ENCODE data around the gene RPL12. TPM values are rescaled to one million over a fixed set of nuclear protein-coding genes. Genes with fewer than 3 reads are reported as not detected.

The RPL12 gene
- polyA plus RNA-seq, 1 donor: 3,060 TPM

GRCh38 chr9:127423934-127424675 is 27.1 kb downstream of the RPL12 start, which contains the start of gene ZNF79:
Gene ZNF79 (plus strand): TSS chr9:127424382. CDS start chr9:127424788, 406 bp downstream.
- Histone ChIP-seq H3K9me3 (ENCODE audit: control insufficient read depth, low read depth, low read length) (no peaks in the 10 kb centered on the region), H3K27me3 (ENCODE audit: control insufficient read depth, insufficient read depth, low read length) (no peaks in the 10 kb centered on the region), H3K27ac (ENCODE audit: low read length) (peak within 1 kb of the TSS; percentile 88), H3K36me3 (ENCODE audit: control insufficient read depth, insufficient read depth, low read length) (peaks cover 9% of the 10 kb centered on the region), H3K4me3 (ENCODE audit: low read length) (peak within 1 kb of the TSS; percentile 88), H3K4me1 (ENCODE audit: control insufficient read depth, insufficient read depth, low read length) (peaks cover 21% of the 10 kb centered on the region)
- no CpG with 5 or more reads among the region's 54 CpGs for WGBS (ENCODE audit: insufficient coverage, low lambda C conversion rate)
- DNase-seq: peak; percentile 95 to 96

- H3K36me3 ChIP-seq (ENCODE audit: control insufficient read depth, insufficient read depth, low read length): peaks cover 9% of the 10 kb centered on the region
- peak overlapping the region; percentile 88 for H3K4me3 ChIP-seq (ENCODE audit: low read length)
- H3K4me1 ChIP-seq (ENCODE audit: control insufficient read depth, insufficient read depth, low read length): peaks cover 27% of the 10 kb centered on the region
- DNase-seq: no peak
- no peaks in the 10 kb centered on the region for H3K9me3 ChIP-seq (ENCODE audit: control insufficient read depth, low read depth, low read length)
- WGBS (ENCODE audit: insufficient coverage, low lambda C conversion rate): 0% methylated on average over 1 of the region's 9 CpGs
- H3K27ac ChIP-seq (ENCODE audit: low read length): peak overlapping the region; percentile 88
- no peaks in the 10 kb centered on the region for H3K27me3 ChIP-seq (ENCODE audit: control insufficient read depth, insufficient read depth, low read length)
Measured at GRCh38 chr9:127423476-127423933, 27.7 kb downstream of the RPL12 start.

GRCh38 chr9:127422787-127423186 is 28.4 kb downstream of the RPL12 start:
- DNase-seq: no peak
- Histone ChIP-seq H3K36me3 (ENCODE audit: control insufficient read depth, insufficient read depth, low read length) (peaks cover 7% of the 10 kb centered on the region), H3K27me3 (ENCODE audit: control insufficient read depth, insufficient read depth, low read length) (no peaks in the 10 kb centered on the region), H3K27ac (ENCODE audit: low read length) (peak overlapping the region; percentile 88), H3K4me3 (ENCODE audit: low read length) (peak overlapping the region; percentile 88), H3K4me1 (ENCODE audit: control insufficient read depth, insufficient read depth, low read length) (peaks cover 31% of the 10 kb centered on the region), H3K9me3 (ENCODE audit: control insufficient read depth, low read depth, low read length) (no peaks in the 10 kb centered on the region)
- WGBS (ENCODE audit: insufficient coverage, low lambda C conversion rate): 60% methylated on average over 1 of the region's 6 CpGs

- Histone ChIP-seq H3K36me3 (ENCODE audit: control insufficient read depth, insufficient read depth, low read length) (peaks cover 9% of the 10 kb centered on the region), H3K4me1 (ENCODE audit: control insufficient read depth, insufficient read depth, low read length) (peaks cover 35% of the 10 kb centered on the region), H3K27me3 (ENCODE audit: control insufficient read depth, insufficient read depth, low read length) (no peaks in the 10 kb centered on the region), H3K4me3 (ENCODE audit: low read length) (peak overlapping the region; percentile 88), H3K27ac (ENCODE audit: low read length) (peak overlapping the region; percentile 88), H3K9me3 (ENCODE audit: control insufficient read depth, low read depth, low read length) (no peaks in the 10 kb centered on the region)
- peak; percentile 30 to 31 for DNase-seq
- no CpG with 5 or more reads among the region's 10 CpGs for WGBS (ENCODE audit: insufficient coverage, low lambda C conversion rate)
Measured at GRCh38 chr9:127422133-127422782, 28.9 kb downstream of the RPL12 start.

GRCh38 chr9:127421057-127421456 is 30.1 kb downstream of the RPL12 start:
- H3K27me3 ChIP-seq (ENCODE audit: control insufficient read depth, insufficient read depth, low read length): no peaks in the 10 kb centered on the region
- no peak overlapping the region for H3K4me3 ChIP-seq (ENCODE audit: low read length)
- H3K27ac ChIP-seq (ENCODE audit: low read length): peak overlapping the region; percentile 88
- H3K36me3 ChIP-seq (ENCODE audit: control insufficient read depth, insufficient read depth, low read length): peaks cover 9% of the 10 kb centered on the region
- no CpG with 5 or more reads among the region's 7 CpGs for WGBS (ENCODE audit: insufficient coverage, low lambda C conversion rate)
- peak; percentile 38 to 43 for DNase-seq
- H3K9me3 ChIP-seq (ENCODE audit: control insufficient read depth, low read depth, low read length): no peaks in the 10 kb centered on the region
- H3K4me1 ChIP-seq (ENCODE audit: control insufficient read depth, insufficient read depth, low read length): peaks cover 38% of the 10 kb centered on the region

GRCh38 chr9:127419348-127419747 is 31.9 kb downstream of the RPL12 start:
- peak overlapping the region; percentile 75 for H3K27ac ChIP-seq (ENCODE audit: low read length)
- peaks cover 49% of the 10 kb centered on the region for H3K4me1 ChIP-seq (ENCODE audit: control insufficient read depth, insufficient read depth, low read length)
- WGBS (ENCODE audit: insufficient coverage, low lambda C conversion rate): no CpG with 5 or more reads among the region's 6 CpGs
- H3K4me3 ChIP-seq (ENCODE audit: low read length): no peak overlapping the region
- H3K9me3 ChIP-seq (ENCODE audit: control insufficient read depth, low read depth, low read length): no peaks in the 10 kb centered on the region
- peak; percentile 37 to 62 for DNase-seq
- peaks cover 9% of the 10 kb centered on the region for H3K36me3 ChIP-seq (ENCODE audit: control insufficient read depth, insufficient read depth, low read length)
- no peaks in the 10 kb centered on the region for H3K27me3 ChIP-seq (ENCODE audit: control insufficient read depth, insufficient read depth, low read length)

- Histone ChIP-seq H3K4me3 (ENCODE audit: low read length) (no peak overlapping the region), H3K27ac (ENCODE audit: low read length) (peak overlapping the region; percentile 75), H3K27me3 (ENCODE audit: control insufficient read depth, insufficient read depth, low read length) (no peaks in the 10 kb centered on the region), H3K4me1 (ENCODE audit: control insufficient read depth, insufficient read depth, low read length) (peaks cover 53% of the 10 kb centered on the region), H3K36me3 (ENCODE audit: control insufficient read depth, insufficient read depth, low read length) (peaks cover 9% of the 10 kb centered on the region), H3K9me3 (ENCODE audit: control insufficient read depth, low read depth, low read length) (no peaks in the 10 kb centered on the region)
- DNase-seq: peak; percentile 32 to 65
- no CpG with 5 or more reads among the region's 12 CpGs for WGBS (ENCODE audit: insufficient coverage, low lambda C conversion rate)
Measured at GRCh38 chr9:127418037-127418471, 33.2 kb downstream of the RPL12 start.

GRCh38 chr9:127417131-127418036 is 33.8 kb downstream of the RPL12 start:
- WGBS (ENCODE audit: insufficient coverage, low lambda C conversion rate): 100% methylated on average over 1 of the region's 15 CpGs
- Histone ChIP-seq H3K4me1 (ENCODE audit: control insufficient read depth, insufficient read depth, low read length) (peaks cover 55% of the 10 kb centered on the region), H3K4me3 (ENCODE audit: low read length) (no peak overlapping the region), H3K27me3 (ENCODE audit: control insufficient read depth, insufficient read depth, low read length) (no peaks in the 10 kb centered on the region), H3K36me3 (ENCODE audit: control insufficient read depth, insufficient read depth, low read length) (peaks cover 11% of the 10 kb centered on the region), H3K27ac (ENCODE audit: low read length) (peak overlapping the region; percentile 75), H3K9me3 (ENCODE audit: control insufficient read depth, low read depth, low read length) (no peaks in the 10 kb centered on the region)
- no peak for DNase-seq

- no CpG with 5 or more reads among the region's 1 CpG for WGBS (ENCODE audit: insufficient coverage, low lambda C conversion rate)
Measured at GRCh38 chr9:127415657-127416056, 35.5 kb downstream of the RPL12 start.

GRCh38 chr9:127415141-127415540 is 36.1 kb downstream of the RPL12 start:
- Histone ChIP-seq H3K27ac (ENCODE audit: low read length) (peak overlapping the region; percentile 32), H3K9me3 (ENCODE audit: control insufficient read depth, low read depth, low read length) (no peaks in the 10 kb centered on the region), H3K27me3 (ENCODE audit: control insufficient read depth, insufficient read depth, low read length) (no peaks in the 10 kb centered on the region), H3K4me1 (ENCODE audit: control insufficient read depth, insufficient read depth, low read length) (peaks cover 46% of the 10 kb centered on the region), H3K36me3 (ENCODE audit: control insufficient read depth, insufficient read depth, low read length) (peaks cover 18% of the 10 kb centered on the region), H3K4me3 (ENCODE audit: low read length) (no peak overlapping the region)
- WGBS (ENCODE audit: insufficient coverage, low lambda C conversion rate): 78% methylated on average over 1 of the region's 4 CpGs
- DNase-seq: no peak

More at GRCh38 chr9:127415657-127416056, 35.5 kb downstream of the RPL12 start:
- H3K27ac ChIP-seq (ENCODE audit: low read length): peak overlapping the region; percentile 32
- no peaks in the 10 kb centered on the region for H3K27me3 ChIP-seq (ENCODE audit: control insufficient read depth, insufficient read depth, low read length)
- no peaks in the 10 kb centered on the region for H3K9me3 ChIP-seq (ENCODE audit: control insufficient read depth, low read depth, low read length)
- H3K4me3 ChIP-seq (ENCODE audit: low read length): no peak overlapping the region
- H3K36me3 ChIP-seq (ENCODE audit: control insufficient read depth, insufficient read depth, low read length): peaks cover 16% of the 10 kb centered on the region
- DNase-seq: no peak
- peaks cover 46% of the 10 kb centered on the region for H3K4me1 ChIP-seq (ENCODE audit: control insufficient read depth, insufficient read depth, low read length)
